Activated CD4-positive, alpha-beta T cell treated with anti-CD3 and anti-CD28 coated beads for 36 hours (primary cell): Measurements from ENCODE around the gene ILDR2. TPM values are rescaled to one million over a fixed set of nuclear protein-coding genes. Genes with fewer than 3 reads are reported as not detected.

ENCODE experiments used
- ATAC-seq: fragments of 200-7000 bp; cut with Tn5 transposase; one replicate; pipeline ENCODE4 v1.10.0; 2021; ENCODE audit warnings: mild to moderate bottlenecking, moderate library complexity
- CTCF ChIA-PET: fragments of 350-600 bp; sonication (Branson Sonifier 250); formaldehyde crosslinking; loops from one replicate; lab custom pipeline; 2021; ENCODE audit warnings: antibody characterized with exemption; lab: Charles Lee
- POLR2A ChIA-PET: fragments of 350-600 bp; sonication (Branson Sonifier 250); formaldehyde crosslinking; loops from one replicate; lab custom pipeline; 2021; ENCODE audit warnings: antibody characterized with exemption, inconsistent platforms; lab: Charles Lee
- DNase-seq: peaks from one replicate; pipeline ENCODE4 v3.0.0-alpha.2; 2020
- H3K27ac Mint-ChIP-seq: one replicate; pipeline ENCODE4 v1.8.0; 2021; ENCODE audit warnings: mixed read lengths
- H3K27me3 Mint-ChIP-seq: one replicate; pipeline ENCODE4 v1.8.0; 2021; ENCODE audit warnings: mixed read lengths
- H3K36me3 Mint-ChIP-seq: one replicate; pipeline ENCODE4 v1.8.0; 2021; ENCODE audit warnings: low read depth, mixed read lengths
- H3K4me1 Mint-ChIP-seq: one replicate; pipeline ENCODE4 v1.8.0; 2021; ENCODE audit warnings: mixed read lengths
- H3K4me3 Mint-ChIP-seq: one replicate; pipeline ENCODE4 v1.8.0; 2021; ENCODE audit warnings: mild to moderate bottlenecking, moderate library complexity, mixed read lengths
- H3K9me3 Mint-ChIP-seq: one replicate; pipeline ENCODE4 v1.8.0; 2021; ENCODE audit warnings: low read depth, mixed read lengths
- intact Hi-C, 2 experiments: fragments of 100-400 bp; cut with DNase I in 1 of 2; cut with micrococcal nuclease in 1 of 2; formaldehyde crosslinking; loops; one replicate each; pipeline versions ENCODE4 v1.14.2 to v1.15.1; 2022 to 2024; cut with DNase I, micrococcal nuclease
- total RNA-seq, 2 experiments: library from RNA; stranded (reverse); gene quantifications; one replicate each; pipeline ENCODE4 v1.2.3, GENCODE V29; 2021

The ILDR2 gene
- total RNA-seq, 2 experiments from 2014 or later: 9.1 to 14.6 TPM

DNA sequence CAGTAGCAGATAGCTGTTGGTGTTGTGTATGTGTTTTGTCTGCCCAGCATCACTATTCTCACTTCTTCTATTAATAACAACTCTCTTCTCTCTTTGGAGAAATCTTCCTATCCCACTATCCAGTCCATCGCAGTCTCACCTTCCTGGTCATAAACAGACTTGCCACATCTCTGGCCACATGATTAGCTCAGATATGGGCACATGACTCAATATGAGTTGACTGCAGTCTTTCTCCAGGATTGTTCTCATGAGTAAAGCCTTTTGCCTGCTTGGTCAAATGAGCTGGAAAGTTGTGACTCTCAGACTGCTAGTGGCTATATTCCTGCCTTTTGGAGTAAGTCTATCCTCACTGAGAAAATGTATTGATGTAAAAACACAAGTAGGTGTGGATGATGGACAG, 66.4 kb downstream of the ILDR2 start:
- ATAC-seq (no peak), DNase-seq (no peak)
- no peak overlapping the region for H3K4me3 Mint-ChIP-seq
- no peaks in the 10 kb centered on the region for H3K27me3 Mint-ChIP-seq
- H3K36me3 Mint-ChIP-seq: no peaks in the 10 kb centered on the region
- peaks cover 13% of the 10 kb centered on the region for H3K4me1 Mint-ChIP-seq
- no peak overlapping the region for H3K27ac Mint-ChIP-seq
- ChIA-PET POLR2A (no interaction called here), CTCF (interaction anchor here (0.9 to 20.0 kb wide), 17 partner anchors 9 to 435 kb away, joined by 3 to 541 read pairs (median 8); partner anchors contain the start of genes ILDR2, POU2F1 and TADA1)
- peaks cover 3% of the 10 kb centered on the region for H3K9me3 Mint-ChIP-seq
- intact Hi-C loops: no loop called here

DNA sequence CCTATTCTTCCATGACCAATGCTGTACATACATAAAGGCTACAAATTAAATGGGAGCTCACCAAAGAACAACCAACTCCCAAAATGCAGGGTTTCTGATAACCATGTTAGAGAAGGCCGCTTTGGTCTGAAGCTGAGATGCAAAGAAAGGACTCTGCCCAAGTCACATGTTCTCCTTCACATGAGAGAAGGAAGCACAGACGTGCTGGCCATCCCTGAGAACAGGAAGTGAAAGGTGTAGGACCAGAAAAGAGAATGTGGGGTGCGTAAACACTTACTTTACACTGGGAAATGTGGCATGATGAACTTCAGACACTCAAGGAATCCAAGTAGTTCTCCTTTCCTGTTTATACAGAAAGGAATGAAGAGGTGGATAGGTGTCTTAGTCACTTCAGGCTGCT, 67.6 kb downstream of the ILDR2 start:
- ChIA-PET CTCF (interaction anchor here (1.2 to 20.0 kb wide), 3 partner anchors 8 to 154 kb away, joined by 5 to 541 read pairs (median 37); partner anchors contain the start of gene TADA1), POLR2A (no interaction called here)
- Mint-ChIP-seq H3K27ac (no peak overlapping the region), H3K27me3 (no peaks in the 10 kb centered on the region), H3K4me3 (no peak overlapping the region), H3K9me3 (peaks cover 3% of the 10 kb centered on the region), H3K4me1 (peaks cover 13% of the 10 kb centered on the region), H3K36me3 (no peaks in the 10 kb centered on the region)
- ATAC-seq (no peak), DNase-seq (no peak)
- intact Hi-C loops: no loop called here

GRCh38 chr1:166907051-166907450, 68.3 kb downstream of the ILDR2 start:
- intact Hi-C loops: no loop called here
- DNase-seq: no peak
- Mint-ChIP-seq H3K27ac (no peak overlapping the region), H3K9me3 (peaks cover 3% of the 10 kb centered on the region), H3K4me3 (no peak overlapping the region), H3K4me1 (peaks cover 15% of the 10 kb centered on the region), H3K27me3 (no peaks in the 10 kb centered on the region), H3K36me3 (no peaks in the 10 kb centered on the region)
- ChIA-PET POLR2A (interaction anchor here (1.4 kb wide), 1 partner anchor 31 kb away, joined by 4 read pairs; the partner anchor contains the start of gene TADA1), CTCF (interaction anchor here (1.1 to 20.0 kb wide), 2 partner anchors 127 to 155 kb away, joined by 3 to 541 read pairs; no protein-coding TSS in a partner anchor)
- ATAC-seq: no peak

DNA sequence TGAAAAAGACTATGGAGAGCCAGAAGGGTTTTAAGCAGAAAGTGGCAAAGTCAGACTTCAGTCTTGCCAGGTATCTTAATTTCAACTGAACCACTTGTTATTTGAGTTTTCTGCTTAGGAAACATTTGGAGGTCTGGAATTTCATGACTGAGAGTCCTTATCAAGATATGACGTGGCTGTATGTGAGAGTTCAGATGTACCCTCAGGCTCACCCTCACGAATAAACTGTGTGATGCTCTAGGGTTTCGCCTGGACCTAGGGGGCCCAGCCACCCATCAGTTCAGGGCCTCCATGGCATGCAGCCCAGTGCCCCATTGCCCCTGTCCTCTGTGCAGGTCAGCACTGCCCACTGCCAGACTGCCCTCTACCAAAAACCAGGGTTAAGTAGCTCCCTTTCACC, 68.7 kb downstream of the ILDR2 start:
- DNase-seq (no peak), ATAC-seq (no peak)
- H3K36me3 Mint-ChIP-seq: no peaks in the 10 kb centered on the region
- ChIA-PET CTCF (interaction anchor here (1.1 to 20.0 kb wide), 3 partner anchors 23 to 155 kb away, joined by 3 to 541 read pairs (median 12); no protein-coding TSS in a partner anchor), POLR2A (interaction anchor here (1.4 kb wide), 1 partner anchor 31 kb away, joined by 4 read pairs; the partner anchor contains the start of gene TADA1)
- H3K9me3 Mint-ChIP-seq: peaks cover 3% of the 10 kb centered on the region
- intact Hi-C loops: no loop called here
- peaks cover 15% of the 10 kb centered on the region for H3K4me1 Mint-ChIP-seq
- no peak overlapping the region for H3K4me3 Mint-ChIP-seq
- no peak overlapping the region for H3K27ac Mint-ChIP-seq
- no peaks in the 10 kb centered on the region for H3K27me3 Mint-ChIP-seq

GRCh38 chr1:166905900-166906299, 69.4 kb downstream of the ILDR2 start:
- H3K36me3 Mint-ChIP-seq: no peaks in the 10 kb centered on the region
- no peaks in the 10 kb centered on the region for H3K9me3 Mint-ChIP-seq
- peak; percentile 24 for DNase-seq
- H3K4me3 Mint-ChIP-seq: no peak overlapping the region
- ChIA-PET CTCF (interaction anchor here (0.5 to 20.0 kb wide), 8 partner anchors 13 to 1619 kb away, joined by 3 to 541 read pairs (median 4); partner anchors contain the start of gene TADA1), POLR2A (interaction anchor here (1.4 kb wide), 1 partner anchor 30 kb away, joined by 4 read pairs; the partner anchor contains the start of gene TADA1)
- H3K4me1 Mint-ChIP-seq: peaks cover 11% of the 10 kb centered on the region
- H3K27ac Mint-ChIP-seq: no peak overlapping the region
- no peaks in the 10 kb centered on the region for H3K27me3 Mint-ChIP-seq
- intact Hi-C loops: no loop called here
- ATAC-seq: peak; percentile 65

- POLR2A ChIA-PET: no interaction called here
Measured at GRCh38 chr1:166905136-166905535, 70.2 kb downstream of the ILDR2 start.

GRCh38 chr1:166903232-166903631, 72.1 kb downstream of the ILDR2 start:
- Mint-ChIP-seq H3K4me3 (no peak overlapping the region), H3K27ac (no peak overlapping the region), H3K4me1 (peaks cover 6% of the 10 kb centered on the region), H3K9me3 (peaks cover 2% of the 10 kb centered on the region), H3K36me3 (no peaks in the 10 kb centered on the region), H3K27me3 (peaks cover 2% of the 10 kb centered on the region)
- POLR2A ChIA-PET: no interaction called here
- intact Hi-C loops: no loop called here
- CTCF ChIA-PET: interaction anchor here (1.2 to 20.0 kb wide), 2 partner anchors 19 to 159 kb away, joined by 4 to 541 read pairs; no protein-coding TSS in a partner anchor
- no peak for ATAC-seq
- no peak for DNase-seq

More at GRCh38 chr1:166905136-166905535, 70.2 kb downstream of the ILDR2 start:
- peaks cover 6% of the 10 kb centered on the region for H3K4me1 Mint-ChIP-seq
- no peaks in the 10 kb centered on the region for H3K27me3 Mint-ChIP-seq
- CTCF ChIA-PET: interaction anchor here (1.1 to 20.0 kb wide), 5 partner anchors 14 to 157 kb away, joined by 4 to 541 read pairs (median 7); partner anchors contain the start of gene TADA1
- no peak for ATAC-seq
- DNase-seq: no peak
- H3K36me3 Mint-ChIP-seq: no peaks in the 10 kb centered on the region
- no peak overlapping the region for H3K4me3 Mint-ChIP-seq
- no peaks in the 10 kb centered on the region for H3K9me3 Mint-ChIP-seq
- intact Hi-C loops: no loop called here
- H3K27ac Mint-ChIP-seq: no peak overlapping the region

- Mint-ChIP-seq H3K36me3 (no peaks in the 10 kb centered on the region), H3K27me3 (peaks cover 2% of the 10 kb centered on the region), H3K4me1 (peaks cover 6% of the 10 kb centered on the region), H3K4me3 (no peak overlapping the region), H3K9me3 (peaks cover 6% of the 10 kb centered on the region), H3K27ac (no peak overlapping the region)
- ATAC-seq (peak; percentile 55), DNase-seq (no peak)
- CTCF ChIA-PET: interaction anchor here (1.7 to 20.0 kb wide), 3 partner anchors 7 to 160 kb away, joined by 4 to 541 read pairs (median 37); no protein-coding TSS in a partner anchor
- intact Hi-C loops: no loop called here
- POLR2A ChIA-PET: no interaction called here
Measured at GRCh38 chr1:166902279-166902678, 73.1 kb downstream of the ILDR2 start.

DNA sequence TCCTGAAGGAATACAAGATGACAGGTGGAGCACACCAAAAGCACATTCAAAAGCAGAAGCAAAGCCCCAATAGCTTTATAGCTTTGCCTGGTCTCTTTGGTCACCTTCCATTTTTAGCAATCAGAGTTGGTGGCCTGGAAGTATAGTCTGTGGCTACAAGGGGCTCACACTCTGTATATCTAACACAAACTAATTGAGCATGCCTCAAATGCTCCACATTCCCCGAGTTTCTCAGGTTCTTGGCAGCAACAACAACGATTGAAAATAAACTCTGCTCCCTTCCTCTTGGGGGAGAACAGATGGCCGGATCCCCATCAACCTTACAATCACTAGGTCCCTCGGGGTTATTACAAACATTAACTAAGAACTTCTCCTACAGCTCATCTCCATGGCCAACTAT, 74.4 kb downstream of the ILDR2 start:
- Mint-ChIP-seq H3K27me3 (peaks cover 4% of the 10 kb centered on the region), H3K36me3 (no peaks in the 10 kb centered on the region), H3K9me3 (peaks cover 11% of the 10 kb centered on the region), H3K27ac (no peak overlapping the region), H3K4me3 (no peak overlapping the region), H3K4me1 (peaks cover 3% of the 10 kb centered on the region)
- no peak for ATAC-seq
- ChIA-PET CTCF (interaction anchor here (0.9 to 20.0 kb wide), 5 partner anchors 9 to 204 kb away, joined by 3 to 541 read pairs (median 5); no protein-coding TSS in a partner anchor), POLR2A (no interaction called here)
- no peak for DNase-seq
- intact Hi-C loops: no loop called here

DNA sequence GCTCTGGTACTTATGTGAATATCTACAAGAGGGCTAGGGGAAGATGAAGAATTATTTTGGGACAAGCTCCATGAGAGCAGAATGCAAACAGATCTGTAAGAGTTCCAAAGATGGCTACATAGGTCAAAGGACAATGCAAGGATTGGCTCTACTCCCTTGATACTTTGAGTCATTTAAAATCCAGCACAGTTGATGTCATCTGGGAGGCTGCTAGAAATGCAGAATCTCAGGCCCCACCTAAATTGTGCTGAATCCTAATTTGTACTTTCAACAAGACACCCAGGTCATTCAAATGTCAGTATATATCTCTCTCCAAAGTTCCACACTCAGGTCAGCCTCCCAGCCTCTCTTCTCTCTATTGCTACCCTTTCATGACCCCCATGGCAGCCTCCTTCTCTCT, 75.6 kb downstream of the ILDR2 start:
- Mint-ChIP-seq H3K36me3 (no peaks in the 10 kb centered on the region), H3K4me1 (peaks cover 2% of the 10 kb centered on the region), H3K27ac (no peak overlapping the region), H3K27me3 (peaks cover 11% of the 10 kb centered on the region), H3K9me3 (peaks cover 12% of the 10 kb centered on the region), H3K4me3 (no peak overlapping the region)
- no peak for ATAC-seq
- ChIA-PET CTCF (interaction anchor here (0.6 to 20.0 kb wide), 7 partner anchors 10 to 426 kb away, joined by 3 to 541 read pairs (median 3); no protein-coding TSS in a partner anchor), POLR2A (interaction anchor here (0.6 kb wide), 1 partner anchor 29 kb away, joined by 3 read pairs; no protein-coding TSS in a partner anchor)
- DNase-seq: no peak
- intact Hi-C loops: no loop called here

- no peak overlapping the region for H3K4me3 Mint-ChIP-seq
- H3K9me3 Mint-ChIP-seq: peaks cover 12% of the 10 kb centered on the region
- H3K4me1 Mint-ChIP-seq: no peaks in the 10 kb centered on the region
- ATAC-seq (no peak), DNase-seq (no peak)
- ChIA-PET POLR2A (no interaction called here), CTCF (interaction anchor here (1.0 to 2.2 kb wide), 2 partner anchors 15 to 163 kb away, joined by 3 to 6 read pairs; no protein-coding TSS in a partner anchor)
- intact Hi-C loops: no loop called here
- no peaks in the 10 kb centered on the region for H3K36me3 Mint-ChIP-seq
- H3K27ac Mint-ChIP-seq: no peak overlapping the region
- peaks cover 16% of the 10 kb centered on the region for H3K27me3 Mint-ChIP-seq
Measured at GRCh38 chr1:166895766-166896165, 79.6 kb downstream of the ILDR2 start.
